Right cardiac atrium (tissue), 5 donors: ENCODE measurements around the gene PTCHD4. TPM values are rescaled to one million over a fixed set of nuclear protein-coding genes. Genes with fewer than 3 reads are reported as not detected.

ENCODE experiments used
- ATAC-seq, 2 donors: fragments of 200-7000 bp; cut with Tn5 transposase; one replicate each; pipeline versions ENCODE4 v1.8.0 to v1.9.1; 2020; ENCODE audit warnings: moderate library complexity in 2 of 2, mild to moderate bottlenecking in 1 of 2
- DNase-seq, 3 donors: peaks; one replicate each; pipeline ENCODE4 v3.0.0-alpha.2; 2020
- H3K27ac ChIP-seq: one replicate; pipeline ENCODE4 v1.5.1; 2013; ENCODE audit warnings: mild to moderate bottlenecking, low read length, control low read depth, moderate library complexity
- H3K27me3 ChIP-seq: one replicate; pipeline ENCODE4 v1.6.1; 2013; ENCODE audit not compliant: control insufficient read depth, insufficient read depth
- H3K4me1 ChIP-seq: one replicate; pipeline ENCODE4 v1.6.1; 2013; ENCODE audit warnings: low read length; ENCODE audit not compliant: control insufficient read depth, insufficient read depth
- H3K4me3 ChIP-seq: one replicate; pipeline ENCODE4 v1.5.1; 2013; ENCODE audit warnings: low read length, control low read depth
- H3K9me3 ChIP-seq: one replicate; pipeline ENCODE4 v1.6.1; 2013; ENCODE audit warnings: low read length; ENCODE audit not compliant: control insufficient read depth
- WGBS: extraction: QIAGEN DNeasy Blood & Tissue Kit; methylation state at CpG from one replicate; pipeline ENCODE4 v1.1.7; 2013; 5-methylcytosine and 5-hydroxymethylcytosine counted together
- intact Hi-C, 4 donors: fragments of 100-400 bp; cut with DNase I; formaldehyde crosslinking; loops; one replicate each; pipeline versions ENCODE4 v1.11.0 to v1.14.0; 2022 to 2023
- long read RNA-seq, 4 donors: library from polyadenylated mRNA; unstranded; transcript quantifications; one replicate each; pipeline ENCODE4 v2.0.0, GENCODE V29; 2020 to 2021
- polyA plus RNA-seq: library from polyadenylated mRNA; stranded (reverse); fragments of 200-250 nt; gene quantifications from one replicate; pipeline ENCODE4 v1.2.3, GENCODE V29; 2013
- total RNA-seq, 4 donors: library from RNA; stranded (reverse); fragmentation: NEBNext Ultra II Directional; extraction: Animal tissue kit (Norgen Biotek cat#: 25700); gene quantifications; one replicate each; pipeline ENCODE4 v1.2.1, GENCODE V29; 2021
- donor health status: healthy with polysubstance abuse.
- donor health status: DM: no; HTN: yes; CAD: no.
- donor health status: DM: no; HTN: no; CAD: no.
- donor health status: DM: no; HTN: yes; CAD: no; lungs with severe emphysema.
- donor health status: DM: yes; HTN: yes; CAD: no.

Gene PTCHD4
- total RNA-seq (under 1 TPM; 0.49 to 0.91 (median 0.56) TPM), polyA plus RNA-seq (0.09 TPM)
- long read RNA-seq, donor 1: 0 reads
- long read RNA-seq, donor 2: 0 reads
- long read RNA-seq, donor 3, partial matches to known transcripts: 0 of 1 reads
- long read RNA-seq, donor 3, other reads (novel, unspliced or antisense): 1 of 1 reads
- long read RNA-seq, donor 4, partial matches to known transcripts: 0 of 1 reads
- long read RNA-seq, donor 4, other reads (novel, unspliced or antisense): 1 of 1 reads

- Histone ChIP-seq H3K27ac (no peak within 1 kb of the TSS), H3K27me3 (no peaks in the 10 kb centered on the region), H3K9me3 (no peaks in the 10 kb centered on the region), H3K4me3 (peak within 1 kb of the TSS; percentile 15), H3K4me1 (no peaks in the 10 kb centered on the region)
- 50% methylated on average over 1 of the region's 1 CpG for WGBS
- intact Hi-C loops: no loop called here
- ATAC-seq (no peak), DNase-seq (no peak)
Observed at GRCh38 chr6:48111143-48111506, at the start of gene PTCHD4. Gene PTCHD4 (minus strand): TSS chr6:48111197. CDS start chr6:48068957, 42,240 bp downstream.

GRCh38 chr6:48151142-48151541 lies 40.1 kb upstream of the PTCHD4 start:
- Histone ChIP-seq H3K9me3 (peaks cover 2% of the 10 kb centered on the region), H3K27me3 (no peaks in the 10 kb centered on the region), H3K27ac (no peak overlapping the region), H3K4me3 (no peak overlapping the region), H3K4me1 (no peaks in the 10 kb centered on the region)
- intact Hi-C loops: no loop called here
- 91% methylated on average over 2 of the region's 2 CpGs for WGBS
- DNase-seq (no peak), ATAC-seq (no peak)

- no peak for ATAC-seq
- no peak for DNase-seq
- no peaks in the 10 kb centered on the region for H3K27me3 ChIP-seq
- intact Hi-C loops: no loop called here
- H3K4me1 ChIP-seq: no peaks in the 10 kb centered on the region
- no peak overlapping the region for H3K27ac ChIP-seq
- WGBS: 87% methylated on average over 2 of the region's 2 CpGs
- H3K4me3 ChIP-seq: no peak overlapping the region
- peaks cover 2% of the 10 kb centered on the region for H3K9me3 ChIP-seq
Observed at GRCh38 chr6:48150701-48151100, 39.7 kb upstream of the PTCHD4 start.

- H3K4me3 ChIP-seq: no peak overlapping the region
- no peaks in the 10 kb centered on the region for H3K27me3 ChIP-seq
- no peak for DNase-seq
- no peaks in the 10 kb centered on the region for H3K4me1 ChIP-seq
- H3K9me3 ChIP-seq: peaks cover 2% of the 10 kb centered on the region
- H3K27ac ChIP-seq: no peak overlapping the region
- ATAC-seq: no peak
- intact Hi-C loops: no loop called here
Observed at GRCh38 chr6:48147051-48147450, 36.1 kb upstream of the PTCHD4 start.

- Histone ChIP-seq H3K9me3 (no peaks in the 10 kb centered on the region), H3K4me1 (no peaks in the 10 kb centered on the region), H3K27ac (no peak overlapping the region), H3K27me3 (no peaks in the 10 kb centered on the region), H3K4me3 (no peak overlapping the region)
- intact Hi-C loops: no loop called here
- DNase-seq (no peak), ATAC-seq (no peak)
- 18% methylated on average over 3 of the region's 3 CpGs for WGBS
Observed at GRCh38 chr6:48144021-48144420, 33.0 kb upstream of the PTCHD4 start.

- Histone ChIP-seq H3K4me1 (no peaks in the 10 kb centered on the region), H3K27ac (no peak overlapping the region), H3K4me3 (no peak overlapping the region), H3K27me3 (no peaks in the 10 kb centered on the region), H3K9me3 (no peaks in the 10 kb centered on the region)
- no peak for ATAC-seq
- intact Hi-C loops: no loop called here
- DNase-seq: no peak
- WGBS: 73% methylated on average over 2 of the region's 2 CpGs
Observed at GRCh38 chr6:48141975-48142374, 31.0 kb upstream of the PTCHD4 start.

GRCh38 chr6:48139818-48140614 lies 29.0 kb upstream of the PTCHD4 start:
- Histone ChIP-seq H3K9me3 (no peaks in the 10 kb centered on the region), H3K4me1 (no peaks in the 10 kb centered on the region), H3K4me3 (no peak overlapping the region), H3K27ac (no peak overlapping the region), H3K27me3 (no peaks in the 10 kb centered on the region)
- ATAC-seq: no peak
- DNase-seq: no peak
- intact Hi-C loops: no loop called here
- WGBS: 62% methylated on average over 2 of the region's 2 CpGs

GRCh38 chr6:48136856-48137255 lies 25.9 kb upstream of the PTCHD4 start:
- no peaks in the 10 kb centered on the region for H3K9me3 ChIP-seq
- no peak overlapping the region for H3K4me3 ChIP-seq
- intact Hi-C loops: no loop called here
- no peak for ATAC-seq
- 50% methylated on average over 2 of the region's 2 CpGs for WGBS
- H3K27me3 ChIP-seq: no peaks in the 10 kb centered on the region
- no peak for DNase-seq
- H3K4me1 ChIP-seq: no peaks in the 10 kb centered on the region
- no peak overlapping the region for H3K27ac ChIP-seq

- Histone ChIP-seq H3K27ac (no peak overlapping the region), H3K4me3 (no peak overlapping the region), H3K9me3 (no peaks in the 10 kb centered on the region), H3K4me1 (no peaks in the 10 kb centered on the region), H3K27me3 (no peaks in the 10 kb centered on the region)
- intact Hi-C loops: no loop called here
- 70% methylated on average over 5 of the region's 5 CpGs for WGBS
- peak; percentile 33 to 63 for ATAC-seq
- no peak for DNase-seq
Observed at GRCh38 chr6:48135323-48136084, 24.5 kb upstream of the PTCHD4 start.

- Histone ChIP-seq H3K4me1 (no peaks in the 10 kb centered on the region), H3K27me3 (no peaks in the 10 kb centered on the region), H3K4me3 (no peak overlapping the region), H3K27ac (no peak overlapping the region), H3K9me3 (no peaks in the 10 kb centered on the region)
- no peak for DNase-seq
- ATAC-seq: no peak
- intact Hi-C loops: no loop called here
- 43% methylated on average over 2 of the region's 2 CpGs for WGBS
Observed at GRCh38 chr6:48134246-48134645, 23.2 kb upstream of the PTCHD4 start.

- WGBS: 76% methylated on average over 4 of the region's 4 CpGs
- Histone ChIP-seq H3K4me3 (no peak overlapping the region), H3K27me3 (no peaks in the 10 kb centered on the region), H3K9me3 (no peaks in the 10 kb centered on the region), H3K4me1 (no peaks in the 10 kb centered on the region), H3K27ac (no peak overlapping the region)
- no peak for ATAC-seq
- DNase-seq: no peak
- intact Hi-C loops: no loop called here
Observed at GRCh38 chr6:48123601-48124000, 12.6 kb upstream of the PTCHD4 start.
